GM20431 (cell line): ENCODE measurements around the gene SLC22A14.

ENCODE experiments used
- in situ Hi-C: fragments of 300-500 bp; cut with MseI, MboI; formaldehyde crosslinking; loops from one replicate; pipeline ENCODE4 v1.15.0; 2020; ENCODE audit warnings: low sequenced_read_pairs; ENCODE audit not compliant: unreplicated experiment

SLC22A14 gene

DNA sequence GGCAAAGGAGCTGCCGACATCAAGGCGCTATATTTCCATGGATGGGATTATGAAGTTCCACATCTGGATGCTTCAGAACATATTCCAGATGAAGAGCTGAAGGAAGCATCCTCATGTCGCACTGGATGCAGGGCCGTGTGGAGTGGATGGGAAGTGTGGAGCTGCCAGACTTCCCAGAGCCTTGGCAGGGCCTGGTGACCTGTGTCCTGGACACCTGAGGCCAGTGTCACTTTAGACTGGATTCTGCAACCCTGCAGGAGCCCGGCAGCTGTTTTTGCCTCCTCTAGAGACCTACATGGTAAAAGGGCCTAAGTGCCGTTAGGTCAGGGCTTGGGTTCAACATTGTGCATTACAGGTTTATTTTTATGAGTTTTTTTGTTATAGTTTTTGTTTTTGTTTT is 53.2 kb downstream of the SLC22A14 start:
- in situ Hi-C loops: no loop called here

DNA sequence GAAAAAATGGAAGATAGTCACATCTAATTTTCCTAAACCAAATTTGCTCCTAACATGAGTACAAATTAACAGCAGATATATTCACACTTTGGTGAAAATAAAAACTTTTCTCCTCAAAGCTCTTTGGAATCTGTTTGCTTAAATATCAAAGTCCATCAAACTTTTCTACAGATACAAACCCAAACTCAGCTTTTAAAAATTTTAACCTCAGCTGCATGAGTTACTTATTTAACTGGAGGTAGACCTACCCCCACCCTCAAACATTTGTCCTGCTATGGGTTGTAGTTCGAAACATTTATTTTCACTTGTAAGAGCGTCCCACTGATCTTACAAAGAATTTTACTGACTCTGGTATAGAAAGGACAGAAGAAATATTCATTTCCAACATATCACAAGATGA is 55.6 kb downstream of the SLC22A14 start:
- in situ Hi-C loops: no loop called here

DNA sequence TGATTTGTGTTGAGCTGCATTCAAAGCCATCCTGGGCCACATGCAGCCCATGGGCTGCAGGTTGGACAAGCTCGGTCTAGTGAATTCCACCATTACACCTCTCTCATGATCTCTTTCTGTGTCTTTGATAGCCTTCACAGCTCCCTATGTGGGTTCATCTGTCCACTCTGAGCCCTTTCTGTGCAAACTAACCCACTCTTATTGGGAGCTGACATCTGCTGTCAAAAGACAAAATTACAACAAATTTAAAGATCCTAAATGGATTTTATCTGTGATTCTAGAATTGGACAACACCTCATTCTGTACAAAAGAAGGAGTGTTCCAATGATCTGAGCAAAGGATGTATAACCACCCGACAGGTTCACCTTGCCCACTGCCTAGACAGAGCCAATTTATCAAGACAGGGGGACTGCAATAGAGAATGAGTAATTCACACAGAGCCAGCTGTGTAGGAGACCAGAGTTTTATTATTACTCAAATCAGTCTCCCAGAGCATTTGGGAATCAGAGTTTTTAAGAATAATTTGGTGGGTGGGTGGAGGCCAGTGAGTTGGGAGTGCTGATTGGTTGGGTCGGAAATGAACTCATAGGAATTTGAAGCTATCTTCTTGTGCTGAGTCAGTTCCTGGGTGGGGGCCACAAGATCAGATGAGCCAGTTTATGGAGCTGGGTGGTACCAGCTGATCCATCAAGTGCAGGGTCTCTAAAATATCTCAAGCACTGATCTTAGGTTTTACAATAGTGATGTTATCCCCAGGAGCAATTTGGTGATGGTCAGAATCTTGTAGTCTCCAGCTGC is 61.9 kb downstream of the SLC22A14 start:
- in situ Hi-C loops: loop anchor here (10.0 kb wide), 1 partner anchor 141 kb away; no protein-coding TSS in a partner anchor

DNA sequence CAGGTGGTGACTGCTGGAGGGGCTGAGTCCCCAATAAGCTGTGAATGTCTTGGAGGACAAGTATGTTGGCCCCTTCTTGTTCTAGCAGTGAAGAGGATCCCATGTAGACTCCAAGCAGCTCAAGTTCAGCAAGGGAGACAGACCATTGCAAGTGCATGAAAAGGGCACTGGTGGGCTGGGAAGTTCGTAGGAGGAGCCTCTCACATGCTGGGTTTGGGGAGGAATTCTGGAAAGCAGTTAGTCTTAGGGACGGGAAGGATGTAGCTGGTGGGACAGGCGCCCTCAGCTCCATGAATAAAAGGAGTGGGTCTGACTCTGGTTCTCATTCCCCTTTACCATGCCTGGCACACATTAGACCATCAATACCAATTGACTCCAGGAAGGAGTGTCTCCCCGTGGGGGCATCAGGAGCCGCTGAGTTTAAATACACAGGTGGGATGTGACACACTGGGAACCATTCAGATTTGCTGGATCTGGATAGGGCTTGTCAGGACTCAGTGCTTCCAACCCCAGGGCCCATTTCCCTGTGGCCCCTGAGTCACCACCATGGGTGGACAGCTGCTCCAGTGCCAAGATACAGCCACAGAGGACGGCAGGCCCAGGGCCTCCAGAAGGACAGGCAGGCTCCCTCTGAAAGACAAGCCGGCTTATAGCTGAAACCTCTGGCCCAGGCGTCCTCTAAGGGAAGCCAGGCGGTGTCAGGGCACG is 63.9 kb downstream of the SLC22A14 start:
- in situ Hi-C loops: loop anchor here (10.0 kb wide), 1 partner anchor 139 kb away; no protein-coding TSS in a partner anchor

GRCh38 chr3:38346587-38347410 is 64.7 kb downstream of the SLC22A14 start, which contains the start of gene XYLB:
TSS of gene XYLB (plus strand) at chr3:38346785. CDS start at chr3:38346869, 84 bp downstream.
- in situ Hi-C loops: loop anchor here (10.0 kb wide), 1 partner anchor 138 kb away; no protein-coding TSS in a partner anchor

- in situ Hi-C loops: loop anchor here (10.0 kb wide), 1 partner anchor 137 kb away; no protein-coding TSS in a partner anchor
These were observed 65.5 kb downstream of the SLC22A14 start for GRCh38 chr3:38347421-38348200.

DNA sequence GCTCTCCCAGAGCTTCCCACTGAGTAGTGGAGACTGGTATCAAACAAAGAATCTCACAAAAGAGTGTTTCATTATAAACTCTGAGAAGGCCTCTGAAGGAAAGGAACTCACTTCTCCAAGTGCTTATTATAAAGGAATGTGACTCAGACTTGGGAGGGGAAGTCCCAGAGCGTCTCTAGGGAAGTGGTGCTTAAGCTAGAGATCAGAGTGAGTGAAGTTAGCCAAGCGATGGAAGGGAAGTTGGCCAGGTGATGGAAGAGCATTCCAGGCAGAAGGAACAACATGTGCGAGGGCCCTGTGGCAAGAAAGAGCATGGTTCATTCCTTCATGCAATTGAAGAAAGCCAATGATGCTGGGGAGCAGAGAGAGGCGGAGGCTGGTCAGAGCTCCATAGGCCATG is 66.8 kb downstream of the SLC22A14 start:
- in situ Hi-C loops: loop anchor here (10.0 kb wide), 1 partner anchor 136 kb away; no protein-coding TSS in a partner anchor

DNA sequence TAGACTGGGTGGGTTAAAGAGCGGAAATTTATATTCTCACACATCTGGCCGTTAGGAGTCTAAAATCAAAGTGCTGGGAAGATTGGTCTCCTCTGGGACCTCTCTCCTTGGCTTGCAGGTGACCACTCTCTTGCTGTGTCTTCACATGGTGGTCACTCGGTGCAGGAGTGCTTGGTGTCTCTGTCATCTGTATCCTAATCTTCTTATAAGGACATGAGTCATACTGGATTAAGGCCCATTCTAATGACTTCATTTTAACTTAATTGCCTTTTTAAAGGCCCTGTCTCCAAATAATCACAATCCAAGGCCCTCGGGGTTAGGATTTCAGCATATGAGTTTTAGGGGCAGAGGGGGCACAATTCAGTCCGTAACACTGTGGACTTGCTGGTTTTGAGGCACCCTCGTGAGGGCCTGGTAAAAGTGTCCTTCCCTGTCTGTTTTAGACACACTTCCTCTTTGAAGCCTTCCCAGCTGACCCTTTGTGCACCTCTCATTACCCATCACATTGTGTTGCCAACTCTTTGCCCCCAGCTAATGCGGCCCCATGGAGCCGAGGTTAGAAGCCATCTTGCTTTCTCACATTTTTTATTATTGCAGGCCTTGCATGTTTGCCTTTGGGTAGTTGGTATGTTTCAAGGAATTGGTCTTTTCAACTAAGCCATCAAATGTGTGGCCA is 67.7 kb downstream of the SLC22A14 start:
- in situ Hi-C loops: loop anchor here (10.0 kb wide), 1 partner anchor 135 kb away; no protein-coding TSS in a partner anchor

DNA sequence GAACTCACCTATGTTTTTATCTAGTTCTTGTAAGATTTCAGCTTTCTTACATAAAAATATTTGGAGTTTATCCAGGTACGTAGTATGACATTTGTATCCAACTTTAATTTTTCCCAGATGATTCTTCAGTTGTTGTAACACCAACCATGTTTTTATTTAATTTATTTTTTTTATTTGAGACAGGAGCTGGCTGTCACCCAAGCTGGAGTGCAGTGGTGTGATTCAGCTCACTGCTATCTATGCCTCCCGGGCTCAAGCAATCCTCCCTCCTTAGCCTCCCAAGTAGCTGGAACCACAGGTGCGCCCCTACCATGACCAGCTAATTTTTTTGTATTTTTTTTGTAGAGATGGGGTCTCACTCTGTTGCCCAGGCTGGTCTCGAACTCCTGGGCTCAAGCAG is 71.1 kb downstream of the SLC22A14 start:
- in situ Hi-C loops: no loop called here

DNA sequence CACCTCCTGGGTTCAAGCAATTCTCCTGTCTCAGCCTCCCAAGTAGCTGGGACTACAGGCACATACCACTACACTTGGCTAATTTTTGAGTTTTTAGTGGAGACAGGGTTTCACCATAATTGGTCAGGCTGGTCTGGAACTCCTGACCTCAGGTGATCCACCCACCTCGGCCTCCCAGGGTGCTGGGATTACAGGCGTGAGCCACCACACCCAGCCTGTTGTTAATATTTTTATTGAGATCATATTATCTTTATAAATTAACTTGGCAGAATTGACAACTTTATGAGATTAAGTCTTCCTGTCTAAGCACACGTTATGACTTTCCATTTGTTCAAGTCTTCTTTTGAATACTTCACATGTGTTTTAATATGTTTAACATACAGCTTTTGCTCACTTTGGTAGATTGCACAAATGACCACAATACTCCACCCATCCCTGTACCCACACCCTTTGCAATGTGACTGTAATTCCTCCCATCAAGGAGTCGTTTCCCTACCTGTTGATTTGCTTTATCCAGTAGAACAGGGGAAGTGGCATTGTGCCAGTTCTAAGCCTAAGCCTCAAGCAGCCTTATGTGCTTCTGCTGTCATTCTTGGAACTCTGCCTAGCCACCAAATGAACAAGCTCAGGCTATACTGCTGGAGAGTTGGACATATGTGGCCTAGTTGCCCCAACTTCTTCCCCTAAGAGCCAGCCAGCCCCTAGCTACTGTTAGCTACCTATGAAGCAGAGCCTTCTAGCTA is 72.7 kb downstream of the SLC22A14 start:
- in situ Hi-C loops: no loop called here

DNA sequence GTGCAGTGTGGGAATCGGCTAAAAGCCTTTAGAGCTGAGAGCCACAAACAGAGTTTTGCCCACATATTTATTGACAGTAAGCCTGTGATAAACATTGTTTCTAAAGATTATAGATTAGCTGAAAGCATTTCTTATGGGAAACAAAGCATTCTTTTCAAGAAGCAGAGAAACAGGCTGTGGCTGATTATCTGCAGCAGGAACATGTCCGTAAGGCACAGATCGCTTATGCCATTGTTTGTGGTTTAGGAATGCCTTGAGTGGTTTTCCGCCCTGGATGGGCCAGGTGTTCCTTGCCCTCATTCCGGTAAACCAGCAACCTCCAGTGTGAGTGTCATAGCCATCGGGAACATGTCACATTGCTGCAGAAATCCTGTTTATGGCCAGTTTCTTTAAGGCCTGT is 76.9 kb downstream of the SLC22A14 start:
- in situ Hi-C loops: no loop called here

GRCh38 chr3:38360345-38360744 is 78.3 kb downstream of the SLC22A14 start:
- in situ Hi-C loops: no loop called here

GRCh38 chr3:38361496-38361895 is 79.4 kb downstream of the SLC22A14 start:
- in situ Hi-C loops: no loop called here

GRCh38 chr3:38362825-38363224 is 80.7 kb downstream of the SLC22A14 start:
- in situ Hi-C loops: no loop called here

- in situ Hi-C loops: no loop called here
These were observed 82.8 kb downstream of the SLC22A14 start for GRCh38 chr3:38364721-38365400.

DNA sequence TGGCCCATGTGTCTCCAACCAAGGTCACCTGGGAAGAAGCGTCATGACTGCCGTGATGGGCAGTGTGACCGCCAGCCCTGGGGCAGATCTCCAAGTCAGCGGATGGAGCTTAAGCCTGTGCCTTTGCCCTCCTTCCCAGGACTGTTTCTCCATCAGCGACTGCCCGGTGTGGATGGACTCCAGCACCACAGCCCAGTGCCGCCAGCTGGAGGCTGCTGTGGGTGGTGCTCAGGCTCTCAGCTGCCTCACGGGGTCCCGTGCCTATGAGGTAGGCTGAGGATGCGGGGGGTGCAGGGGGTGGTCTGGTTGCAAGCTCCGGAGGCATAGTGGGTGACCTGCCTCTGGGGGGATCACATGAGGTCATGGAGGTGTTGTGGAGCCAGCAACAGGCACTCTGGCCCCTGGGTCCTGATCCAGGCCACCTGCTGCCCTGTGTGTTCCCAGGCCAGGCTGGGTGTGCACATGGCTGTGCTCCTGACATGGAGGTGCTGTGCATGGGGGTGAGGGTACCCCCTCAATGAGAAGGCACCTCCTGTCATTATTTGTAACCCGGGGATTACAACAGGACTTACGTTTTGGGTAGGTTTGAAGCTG is 83.5 kb downstream of the SLC22A14 start:
- in situ Hi-C loops: no loop called here

- in situ Hi-C loops: no loop called here
These were observed 84.0 kb downstream of the SLC22A14 start for GRCh38 chr3:38366082-38366481.
